ENCODE measurements around the gene B9D2. TPM values are rescaled to one million over a fixed set of nuclear protein-coding genes. Genes with fewer than 3 reads are reported as not detected.
A peak's percentile ranks its signal among the peaks of the same experiment; 100 is the strongest.
"Not testable (repeated sequence)": the region's sequence is repeated elsewhere in the genome, so short reads cannot be mapped to it uniquely, and the experiment has no call there.

B9D2 gene
- total RNA-seq, 1 donor from 2014 or later: 6.3 TPM

DNA sequence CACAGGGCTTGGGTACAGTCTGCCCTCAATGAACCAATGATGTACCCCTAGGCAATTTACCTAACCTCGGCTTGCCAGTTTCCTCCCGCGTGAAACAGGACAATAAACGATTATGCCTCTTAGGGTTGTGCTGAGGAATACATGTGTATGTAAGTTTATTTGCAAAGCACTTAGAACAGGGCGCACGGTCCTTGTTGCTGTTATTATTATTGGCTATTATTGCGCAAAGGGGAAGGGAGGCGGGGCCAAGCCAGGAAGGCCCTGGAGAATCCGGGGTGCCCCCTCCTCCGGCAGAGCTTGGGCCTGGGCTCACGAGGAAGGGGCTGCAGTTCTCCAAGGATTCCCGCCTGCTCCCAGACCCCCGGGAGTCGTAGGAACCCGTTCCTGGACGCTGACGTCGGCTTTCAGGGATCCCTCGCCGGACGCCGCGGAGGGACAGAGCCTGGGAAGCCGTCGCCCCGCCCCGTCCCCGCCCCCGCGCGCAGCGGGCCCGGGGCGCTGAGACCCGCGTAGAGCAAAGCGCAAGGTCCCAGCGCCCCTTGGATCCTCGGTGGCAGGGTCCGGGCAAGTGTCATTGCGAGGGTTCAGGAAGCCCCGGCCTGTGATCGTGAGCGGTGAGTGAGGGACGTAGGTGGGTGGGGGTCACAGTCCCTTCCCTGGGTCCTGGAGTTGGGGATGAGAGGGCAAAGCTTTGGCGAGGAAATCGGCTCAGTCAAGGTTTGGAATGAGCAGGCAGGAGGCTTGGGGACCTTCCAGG lies 12.5 kb upstream of the B9D2 start, which contains the start of gene TMEM91:
TSS of gene TMEM91 (plus strand) at position 293 of the 757 bp plus-strand sequence. CDS start 1,777 bp downstream, outside the sequence.
- peak within 1 kb of the TSS; percentile 76 for H3K4me3 Mint-ChIP-seq
- no peaks in the 10 kb centered on the region for H3K27me3 Mint-ChIP-seq
- H3K4me1 Mint-ChIP-seq: peaks cover 13% of the 10 kb centered on the region
- peaks cover 8% of the 10 kb centered on the region for H3K36me3 Mint-ChIP-seq (ENCODE audit: low read depth)
- H3K9me3 Mint-ChIP-seq: no peaks in the 10 kb centered on the region
- intact Hi-C loops (cut with micrococcal nuclease): no loop called here
- peak within 1 kb of the TSS; percentile 79 for H3K27ac Mint-ChIP-seq
- peak; percentile 70 for DNase-seq

GRCh38 chr19:41373993-41374392 lies 10.0 kb upstream of the B9D2 start:
- Mint-ChIP-seq H3K9me3 (no peaks in the 10 kb centered on the region), H3K36me3 (ENCODE audit: low read depth) (peaks cover 8% of the 10 kb centered on the region), H3K27ac (no peak overlapping the region), H3K4me1 (peaks cover 13% of the 10 kb centered on the region), H3K27me3 (no peaks in the 10 kb centered on the region), H3K4me3 (no peak overlapping the region)
- intact Hi-C loops (cut with micrococcal nuclease): no loop called here
- DNase-seq: no peak

GRCh38 chr19:41372501-41372900 lies 8.6 kb upstream of the B9D2 start:
- H3K4me1 Mint-ChIP-seq: peaks cover 13% of the 10 kb centered on the region
- DNase-seq: no peak
- intact Hi-C loops (cut with micrococcal nuclease): no loop called here
- H3K27ac Mint-ChIP-seq: no peak overlapping the region
- peaks cover 8% of the 10 kb centered on the region for H3K36me3 Mint-ChIP-seq (ENCODE audit: low read depth)
- H3K9me3 Mint-ChIP-seq: no peaks in the 10 kb centered on the region
- no peak overlapping the region for H3K4me3 Mint-ChIP-seq
- H3K27me3 Mint-ChIP-seq: no peaks in the 10 kb centered on the region

GRCh38 chr19:41371541-41371940 lies 7.6 kb upstream of the B9D2 start:
- intact Hi-C loops (cut with micrococcal nuclease): no loop called here
- DNase-seq: no peak
- no peaks in the 10 kb centered on the region for H3K27me3 Mint-ChIP-seq
- H3K36me3 Mint-ChIP-seq (ENCODE audit: low read depth): no peaks in the 10 kb centered on the region
- H3K4me1 Mint-ChIP-seq: peaks cover 7% of the 10 kb centered on the region
- H3K9me3 Mint-ChIP-seq: no peaks in the 10 kb centered on the region
- no peak overlapping the region for H3K4me3 Mint-ChIP-seq
- no peak overlapping the region for H3K27ac Mint-ChIP-seq

- H3K27ac Mint-ChIP-seq; DNase-seq; H3K27me3 Mint-ChIP-seq; H3K4me1 Mint-ChIP-seq; intact Hi-C loops (cut with micrococcal nuclease); H3K9me3 Mint-ChIP-seq; H3K36me3 Mint-ChIP-seq (ENCODE audit: low read depth); H3K4me3 Mint-ChIP-seq: not testable (repeated sequence)
These were observed 7.2 kb upstream of the B9D2 start for GRCh38 chr19:41371119-41371518.

DNA sequence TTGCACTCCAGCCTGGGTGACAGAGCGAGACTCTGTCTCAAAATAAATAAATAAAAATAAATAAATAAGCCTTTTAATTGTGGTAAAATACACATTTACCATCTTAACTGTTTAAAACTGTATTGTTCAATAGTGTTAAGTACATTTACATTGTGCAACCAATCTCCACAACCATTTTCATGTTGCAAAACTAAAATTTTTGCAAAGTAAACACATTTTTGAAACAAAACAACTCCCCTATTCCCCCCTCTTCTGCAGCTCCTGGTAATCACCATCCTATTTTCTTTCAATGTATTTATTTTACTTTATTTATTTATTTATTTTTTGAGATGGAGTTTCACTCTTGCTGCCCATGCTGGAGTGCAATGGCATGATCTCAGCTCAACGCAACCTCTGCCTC lies 5.8 kb upstream of the B9D2 start:
- H3K4me1 Mint-ChIP-seq: peaks cover 6% of the 10 kb centered on the region
- H3K4me3 Mint-ChIP-seq: no peak overlapping the region
- H3K9me3 Mint-ChIP-seq: no peaks in the 10 kb centered on the region
- no peaks in the 10 kb centered on the region for H3K27me3 Mint-ChIP-seq
- intact Hi-C loops (cut with micrococcal nuclease): no loop called here
- DNase-seq: no peak
- H3K27ac Mint-ChIP-seq: no peak overlapping the region
- no peaks in the 10 kb centered on the region for H3K36me3 Mint-ChIP-seq (ENCODE audit: low read depth)

DNA sequence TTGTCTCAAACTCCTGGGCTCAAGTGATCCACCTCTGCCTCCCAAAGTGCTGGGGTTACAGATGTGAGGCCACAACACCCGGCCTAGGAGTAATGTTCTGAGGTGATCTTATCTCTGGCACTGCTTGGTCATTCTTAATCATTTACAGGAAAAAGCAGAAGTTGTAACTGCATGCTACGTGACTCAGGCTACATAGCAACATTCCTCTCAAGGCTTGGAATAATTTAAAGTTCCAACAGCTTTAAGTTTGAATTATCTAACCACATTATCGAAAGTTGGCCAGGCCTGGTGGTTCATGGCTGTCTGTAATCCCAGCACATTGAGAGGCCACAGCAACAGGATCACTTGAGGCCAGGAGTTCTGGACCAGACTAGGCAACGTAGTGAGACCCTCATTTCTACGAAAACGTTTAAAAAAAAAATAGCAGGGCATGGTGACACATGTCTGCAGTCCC lies 3.9 kb upstream of the B9D2 start:
- Mint-ChIP-seq H3K9me3 (no peaks in the 10 kb centered on the region), H3K4me3 (no peak overlapping the region), H3K27ac (no peak overlapping the region), H3K27me3 (no peaks in the 10 kb centered on the region), H3K4me1 (peaks cover 19% of the 10 kb centered on the region), H3K36me3 (ENCODE audit: low read depth) (peaks cover 5% of the 10 kb centered on the region)
- intact Hi-C loops (cut with micrococcal nuclease): no loop called here
- DNase-seq: no peak

DNA sequence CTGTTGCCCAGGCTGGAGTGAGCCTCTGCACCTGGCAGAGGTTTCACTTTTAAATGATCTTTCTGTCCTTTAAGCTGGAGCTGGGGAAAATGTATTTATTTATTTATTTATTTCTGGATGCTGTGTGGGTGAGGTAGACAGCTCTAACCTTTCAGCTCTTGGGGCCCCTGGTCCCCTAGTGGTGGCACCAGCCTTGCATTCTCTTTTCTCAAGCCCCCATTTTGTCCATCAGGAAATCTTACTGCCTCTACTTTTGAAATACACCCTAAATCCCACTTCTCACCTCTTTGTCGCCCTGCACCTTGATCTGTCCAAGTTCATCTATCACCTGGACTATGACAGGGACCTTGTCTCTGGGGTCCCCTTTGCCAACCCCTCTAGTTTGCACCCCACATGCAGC lies 2.1 kb upstream of the B9D2 start:
- H3K27me3 Mint-ChIP-seq: no peaks in the 10 kb centered on the region
- H3K27ac Mint-ChIP-seq: peak overlapping the region; percentile 59
- intact Hi-C loops (cut with micrococcal nuclease): no loop called here
- DNase-seq: peak; percentile 67
- H3K36me3 Mint-ChIP-seq (ENCODE audit: low read depth): peaks cover 5% of the 10 kb centered on the region
- H3K4me1 Mint-ChIP-seq: peaks cover 24% of the 10 kb centered on the region
- peak overlapping the region; percentile 25 for H3K4me3 Mint-ChIP-seq
- H3K9me3 Mint-ChIP-seq: no peaks in the 10 kb centered on the region

DNA sequence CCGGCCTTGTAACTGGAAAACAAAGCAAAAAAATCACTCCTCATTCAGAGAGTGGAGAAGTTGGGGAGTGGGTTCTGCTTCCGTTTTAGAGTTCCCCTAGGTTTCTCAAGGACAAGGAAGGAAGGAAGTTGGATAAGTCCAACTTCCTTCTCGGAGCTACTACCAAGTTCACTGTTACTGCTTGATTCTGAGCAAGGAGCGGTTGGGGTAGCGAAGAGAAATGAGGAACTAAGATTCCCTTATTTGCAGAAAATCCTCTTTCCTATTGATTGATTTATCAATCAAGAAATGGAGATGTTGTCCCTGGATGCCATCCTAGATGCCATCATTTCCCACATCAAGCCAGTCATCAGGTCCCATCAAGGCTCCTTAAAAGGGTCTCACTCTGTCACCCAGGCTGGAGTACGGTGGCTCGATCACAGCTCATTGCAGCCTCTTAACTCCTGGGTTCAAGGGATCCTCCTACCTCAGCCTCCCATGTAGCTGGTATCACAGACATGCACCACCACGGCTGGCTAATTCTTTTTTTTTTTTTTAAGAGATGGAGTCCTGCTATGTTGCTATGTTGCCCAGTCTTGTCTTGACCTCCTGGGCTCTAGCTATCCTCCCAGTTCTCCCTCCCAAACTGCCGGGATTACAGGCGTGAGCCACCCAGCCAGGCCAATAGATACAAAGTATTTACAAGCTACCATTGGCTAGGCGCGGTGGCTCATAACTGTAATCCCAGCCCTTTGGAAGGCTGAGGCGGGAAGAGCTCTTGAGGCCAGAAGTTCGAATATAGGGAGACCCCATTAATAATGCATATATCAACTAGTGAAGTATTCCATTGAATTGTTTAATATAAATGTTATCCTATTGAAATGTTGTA lies 809 bp upstream of the B9D2 start:
- Mint-ChIP-seq H3K4me3 (peak overlapping the region; percentile 93), H3K27me3 (no peaks in the 10 kb centered on the region)
- intact Hi-C loops (cut with micrococcal nuclease): loop anchor here (1.0 to 5.0 kb wide), 4 partner anchors 33 to 168 kb away; partner anchors contain the start of genes BCKDHA, DMAC2 and EXOSC5

GRCh38 chr19:41363371-41363752 lies 587 bp downstream of the B9D2 start:
- peaks cover 31% of the 10 kb centered on the region for H3K4me1 Mint-ChIP-seq
- peak overlapping the region; percentile 93 for H3K4me3 Mint-ChIP-seq
- no peak for DNase-seq
- no peaks in the 10 kb centered on the region for H3K27me3 Mint-ChIP-seq
- H3K9me3 Mint-ChIP-seq: no peaks in the 10 kb centered on the region
- H3K36me3 Mint-ChIP-seq (ENCODE audit: low read depth): peaks cover 13% of the 10 kb centered on the region
- intact Hi-C loops (cut with micrococcal nuclease): loop anchor here (1.0 to 5.0 kb wide), 2 partner anchors 9 to 169 kb away; no protein-coding TSS in a partner anchor
- peak overlapping the region; percentile 99 for H3K27ac Mint-ChIP-seq

More for the DNA sequence above, 809 bp upstream of the B9D2 start:
- H3K4me1 Mint-ChIP-seq: peaks cover 27% of the 10 kb centered on the region
- H3K27ac Mint-ChIP-seq: peak overlapping the region; percentile 99
- no peak for DNase-seq
- no peaks in the 10 kb centered on the region for H3K9me3 Mint-ChIP-seq
- H3K36me3 Mint-ChIP-seq (ENCODE audit: low read depth): peaks cover 10% of the 10 kb centered on the region

- DNase-seq: no peak
- Mint-ChIP-seq H3K27me3 (no peaks in the 10 kb centered on the region), H3K27ac (no peak overlapping the region), H3K4me3 (no peak overlapping the region), H3K36me3 (ENCODE audit: low read depth) (peaks cover 13% of the 10 kb centered on the region), H3K4me1 (peaks cover 40% of the 10 kb centered on the region), H3K9me3 (no peaks in the 10 kb centered on the region)
- intact Hi-C loops (cut with micrococcal nuclease): loop anchor here (5.0 kb wide), 1 partner anchor 170 kb away; no protein-coding TSS in a partner anchor
These were observed 1.7 kb downstream of the B9D2 start for GRCh38 chr19:41362143-41362847.

- peaks cover 26% of the 10 kb centered on the region for H3K36me3 Mint-ChIP-seq (ENCODE audit: low read depth)
These were observed 4.2 kb downstream of the B9D2 start for GRCh38 chr19:41359741-41360140.

DNA sequence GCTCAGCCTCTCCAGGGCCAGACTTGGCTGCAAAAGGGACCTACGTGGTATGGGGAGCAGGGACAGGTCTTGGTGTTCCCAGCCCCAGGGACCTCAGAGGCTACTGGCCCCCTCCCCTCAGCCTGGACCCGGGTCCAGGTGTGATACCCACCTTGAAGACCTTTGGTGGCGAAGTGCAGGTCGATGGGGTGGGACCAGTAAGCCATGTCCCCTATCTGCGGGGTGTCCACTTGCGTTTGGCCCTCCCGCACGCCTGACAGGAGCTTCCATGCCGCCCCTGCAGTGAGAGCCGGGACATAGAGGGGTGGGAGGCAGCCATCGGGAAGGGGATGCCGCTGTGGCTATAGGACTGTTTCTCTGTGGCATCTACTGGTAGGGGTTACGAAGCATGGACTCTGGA lies 6.2 kb downstream of the B9D2 start:
- DNase-seq: no peak
- peaks cover 24% of the 10 kb centered on the region for H3K36me3 Mint-ChIP-seq (ENCODE audit: low read depth)

More at GRCh38 chr19:41359741-41360140, 4.2 kb downstream of the B9D2 start:
- no peak for DNase-seq
- intact Hi-C loops (cut with micrococcal nuclease): loop anchor here (5.0 to 10.0 kb wide), 3 partner anchors 173 to 585 kb away; partner anchors contain the start of genes ARHGEF1, MIA and RAB4B
- peaks cover 56% of the 10 kb centered on the region for H3K4me1 Mint-ChIP-seq
- peak overlapping the region; percentile 40 for H3K27ac Mint-ChIP-seq
- H3K4me3 Mint-ChIP-seq: no peak overlapping the region
- H3K27me3 Mint-ChIP-seq: no peaks in the 10 kb centered on the region
- H3K9me3 Mint-ChIP-seq: no peaks in the 10 kb centered on the region

More for the DNA sequence above, 6.2 kb downstream of the B9D2 start:
- peaks cover 46% of the 10 kb centered on the region for H3K4me1 Mint-ChIP-seq
- H3K27ac Mint-ChIP-seq: peak overlapping the region; percentile 94
- no peaks in the 10 kb centered on the region for H3K9me3 Mint-ChIP-seq
- H3K27me3 Mint-ChIP-seq: no peaks in the 10 kb centered on the region
- intact Hi-C loops (cut with micrococcal nuclease): loop anchor here (2.0 to 10.0 kb wide), 3 partner anchors 197 to 583 kb away; partner anchors contain the start of genes ARHGEF1, MIA and RAB4B
- H3K4me3 Mint-ChIP-seq: peak overlapping the region; percentile 78
